Measurements from ENCODE around the gene PLCD3.
"Not testable (repeated sequence)": the region's sequence is repeated elsewhere in the genome, so short reads cannot be mapped to it uniquely, and the experiment has no call there.

Gene PLCD3

DNA sequence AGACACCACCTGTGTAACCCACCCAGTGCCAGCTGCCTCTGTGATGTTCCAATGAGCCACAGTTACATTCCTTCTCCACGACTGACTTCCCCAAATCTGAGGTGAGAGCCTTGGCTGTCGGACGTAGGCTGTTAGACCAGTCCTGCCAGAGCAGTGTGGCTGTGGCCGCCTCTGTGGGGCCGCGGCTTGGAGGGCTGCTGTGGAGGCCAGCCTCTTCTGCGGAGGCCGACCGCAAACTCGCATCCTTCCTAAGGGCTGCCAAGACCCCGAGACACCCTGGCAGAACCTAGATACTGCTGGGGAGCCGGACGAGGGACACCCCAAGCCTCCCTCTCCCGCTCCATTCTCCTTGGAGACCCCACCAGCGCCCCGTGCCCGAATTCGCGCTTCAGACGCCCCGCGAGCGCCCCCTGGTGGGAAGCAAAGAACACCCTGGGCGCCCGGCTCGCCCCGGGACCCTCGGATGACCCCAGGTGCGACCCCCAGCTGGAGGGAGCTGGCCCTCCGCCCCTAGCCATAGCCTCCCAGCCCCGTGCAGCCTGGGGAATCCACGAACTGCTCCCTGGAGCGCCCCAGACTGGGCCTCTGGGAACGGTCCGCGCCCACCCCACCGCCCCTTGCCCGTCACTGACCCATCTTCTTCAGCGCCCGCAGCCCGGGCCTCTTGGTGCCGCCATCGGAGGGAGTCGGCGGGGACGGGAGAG is 547 bp downstream of the PLCD3 start:
- peak in 5 of 6 experiments; percentile 24 to 67 (median 47) for DNase-seq

DNA sequence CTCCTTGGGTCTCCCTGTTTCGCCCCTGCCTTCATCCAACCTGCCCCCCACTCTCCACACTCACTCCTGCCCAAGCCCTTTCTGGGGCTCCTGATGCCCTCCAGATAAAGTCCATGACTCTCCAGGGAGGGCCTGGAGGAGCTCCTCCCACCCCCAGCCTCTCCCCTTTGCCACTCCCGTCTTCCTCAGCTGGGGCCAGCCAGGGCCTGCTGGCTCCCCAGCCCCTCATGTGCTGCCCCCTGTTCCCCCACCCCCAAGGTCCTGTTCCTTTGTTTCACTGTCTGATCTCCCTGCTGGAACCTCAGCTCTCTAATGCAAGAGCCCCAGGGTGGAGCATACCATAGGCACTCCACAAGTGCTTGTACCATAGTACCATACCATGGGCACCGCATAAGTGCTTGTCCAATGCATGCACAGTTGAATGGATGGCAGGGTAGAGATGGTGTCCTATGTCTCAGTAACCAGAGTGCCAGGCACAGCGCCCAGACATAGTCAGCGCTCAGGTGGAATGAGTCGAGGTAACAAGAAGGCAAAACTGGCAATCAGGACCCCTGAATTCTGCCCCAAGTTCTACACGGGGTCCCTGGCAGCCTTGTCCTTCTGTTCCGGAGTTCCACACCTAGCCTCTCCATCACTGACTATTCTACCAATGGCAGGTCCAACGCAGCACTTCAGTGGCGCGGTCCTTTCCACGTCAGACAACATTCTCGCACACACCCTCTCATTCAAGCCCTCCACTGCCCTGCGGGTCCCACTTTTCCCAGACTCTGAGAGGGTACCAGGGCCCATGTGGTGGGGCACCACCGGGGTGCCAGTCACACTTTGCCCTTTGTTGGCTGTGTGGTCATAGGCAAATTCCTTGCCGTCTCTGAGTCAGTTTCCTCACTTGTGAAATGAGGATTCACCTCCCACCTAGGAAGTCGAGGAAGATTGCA is 1.4 kb downstream of the PLCD3 start:
- DNase-seq = no peak

DNA sequence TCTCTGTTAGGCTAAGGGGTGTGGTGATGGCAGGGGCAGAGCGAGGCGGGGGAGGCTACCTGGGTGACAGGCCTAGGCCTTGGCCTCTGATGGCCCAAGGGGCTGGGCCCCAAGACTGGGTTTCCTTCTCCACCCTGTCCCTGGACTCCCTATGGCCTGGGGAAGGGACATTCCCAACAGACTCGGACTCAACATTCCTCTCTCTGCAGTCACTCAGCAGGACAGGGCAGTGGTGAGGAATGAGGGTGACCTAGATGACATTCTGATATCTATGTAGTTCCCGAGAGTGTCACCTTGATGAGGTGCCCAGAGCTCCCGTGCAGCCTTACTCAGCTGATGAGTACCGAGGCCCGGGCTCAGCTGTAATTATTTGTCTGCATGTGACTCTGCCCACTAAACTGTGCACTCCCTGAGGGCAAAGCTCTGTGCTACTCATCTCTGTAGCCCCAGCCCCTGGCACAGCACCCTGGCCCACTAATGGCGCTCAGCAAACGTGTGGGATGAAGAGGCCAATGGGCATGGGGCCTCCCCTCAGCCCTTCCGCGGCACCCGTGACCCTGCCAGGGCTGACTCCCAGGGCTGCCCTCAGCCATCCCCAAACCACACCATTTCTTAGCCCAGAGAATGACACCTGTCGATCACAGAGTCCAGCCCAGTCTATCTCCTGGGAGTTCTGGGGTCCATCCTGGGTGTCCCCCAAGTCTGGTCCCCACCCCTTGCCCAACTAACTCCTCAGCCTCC is 2.2 kb downstream of the PLCD3 start:
- no peak for DNase-seq

DNA sequence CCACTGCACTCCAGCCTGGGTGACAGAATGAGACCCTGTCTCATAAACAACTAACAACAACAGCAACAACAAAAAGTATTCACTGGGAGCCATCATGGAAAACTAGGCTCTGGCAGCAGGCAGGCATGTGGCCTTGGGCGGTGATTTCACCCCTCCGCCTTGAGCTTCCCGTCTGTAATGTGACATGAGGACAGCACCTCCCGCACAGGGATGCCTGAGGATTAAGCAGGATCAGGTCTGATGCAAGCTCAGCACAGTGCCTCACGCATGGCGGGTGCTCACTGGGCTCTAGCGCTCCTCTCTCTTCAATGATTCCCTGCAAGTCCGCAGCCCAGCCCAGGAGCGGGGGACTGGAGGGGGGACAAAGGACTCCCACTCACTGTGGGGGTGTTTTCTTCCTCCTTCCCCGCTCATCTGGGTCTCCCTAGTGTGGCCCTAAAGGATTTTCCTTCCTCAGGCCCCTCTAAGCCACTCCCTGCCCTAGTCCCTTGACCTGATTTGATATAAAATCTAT is 2.8 kb downstream of the PLCD3 start:
- no peak for DNase-seq

DNA sequence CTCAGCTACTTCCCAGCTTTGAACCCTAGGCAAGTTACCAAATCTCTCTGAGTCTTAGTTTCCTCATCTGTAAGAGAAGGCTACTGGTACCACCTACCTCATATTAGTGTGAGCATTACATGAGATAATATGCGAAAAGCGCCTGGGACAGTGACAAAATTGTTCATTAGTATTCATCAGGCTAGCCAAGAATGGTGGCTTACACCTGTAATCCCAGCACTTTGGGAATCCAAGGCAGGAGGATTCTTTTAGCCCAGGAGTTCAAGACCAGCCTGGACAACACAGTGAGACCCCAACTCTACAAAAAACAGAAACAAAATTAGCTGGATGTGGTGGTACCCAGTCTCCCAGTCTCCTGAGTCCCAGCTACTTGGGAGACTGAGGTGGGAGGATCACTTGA is 3.3 kb downstream of the PLCD3 start:
- DNase-seq = no peak

DNA sequence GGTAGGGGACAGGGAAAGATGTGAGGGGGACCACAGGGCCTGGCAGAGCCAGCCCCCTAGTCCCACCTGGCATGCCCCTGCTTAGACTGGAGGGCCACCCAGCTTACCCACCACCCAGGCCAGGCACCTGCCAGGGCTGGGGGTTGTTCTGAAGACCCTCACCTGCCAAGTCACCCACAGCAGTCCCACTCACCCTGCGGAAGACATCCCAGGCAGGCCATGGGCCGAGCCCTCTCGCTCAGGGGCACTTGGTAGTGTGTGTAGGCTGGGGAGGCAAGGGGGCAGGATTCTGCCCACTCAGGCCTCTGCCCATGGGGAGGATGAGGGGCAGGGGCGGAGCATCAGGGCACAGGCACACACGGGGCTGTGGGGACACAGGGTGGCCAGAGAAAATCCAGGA is 4.0 kb downstream of the PLCD3 start:
- DNase-seq = no peak

DNA sequence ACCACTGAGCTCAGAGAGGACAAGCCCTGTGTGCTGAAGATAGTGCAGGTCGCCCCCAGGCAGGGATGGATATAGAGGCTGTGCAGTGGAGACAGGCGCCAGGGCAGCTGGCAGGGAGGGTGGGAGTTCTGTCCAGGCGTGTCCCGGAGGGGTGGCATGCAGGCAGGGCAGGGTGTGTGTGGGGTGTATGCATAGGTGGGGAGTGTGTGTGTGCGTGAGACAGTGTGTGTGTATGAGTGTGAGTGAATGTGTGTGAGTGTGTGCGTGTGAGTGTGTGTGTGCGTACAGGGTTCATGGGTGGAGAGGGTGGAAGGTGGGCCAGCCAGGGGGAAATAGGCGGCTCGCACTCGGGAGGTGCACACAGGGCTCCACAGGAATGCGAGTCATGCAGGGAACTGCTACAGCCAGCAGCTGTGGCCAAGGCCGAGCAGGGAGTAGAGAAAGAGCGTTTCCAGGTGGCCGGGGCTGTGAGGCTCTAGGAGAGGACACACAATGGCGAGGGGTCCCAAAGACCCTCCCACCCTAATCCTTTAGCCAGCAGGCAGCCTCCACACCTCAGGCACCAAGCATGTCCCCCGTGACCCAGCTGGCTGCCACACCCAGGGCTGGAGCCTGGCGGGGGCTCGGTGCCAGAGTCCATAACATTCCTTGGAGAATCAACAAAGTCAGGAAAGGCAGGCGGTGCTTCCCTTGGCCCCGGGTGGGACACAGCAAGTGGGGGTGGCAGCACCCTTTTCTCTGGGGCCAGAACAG is 4.6 kb downstream of the PLCD3 start:
- DNase-seq = no peak

DNA sequence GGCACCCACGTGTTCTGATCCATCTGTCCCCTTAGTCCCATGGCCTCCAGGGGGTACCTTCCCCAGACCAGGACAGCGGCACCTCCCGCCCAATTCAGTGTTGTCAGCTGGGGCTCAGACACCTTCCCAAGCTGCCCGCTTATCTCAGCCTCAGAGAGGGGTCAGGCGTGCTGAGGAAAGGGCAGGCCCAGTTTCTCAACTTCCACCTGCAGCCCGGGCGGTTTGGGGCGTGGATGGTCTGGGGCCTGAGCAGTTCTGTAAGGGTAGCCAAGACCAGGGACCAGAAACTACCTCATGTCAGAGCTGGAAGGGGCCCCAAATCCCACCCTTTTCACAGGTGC is 5.1 kb downstream of the PLCD3 start:
- no peak for DNase-seq

DNA sequence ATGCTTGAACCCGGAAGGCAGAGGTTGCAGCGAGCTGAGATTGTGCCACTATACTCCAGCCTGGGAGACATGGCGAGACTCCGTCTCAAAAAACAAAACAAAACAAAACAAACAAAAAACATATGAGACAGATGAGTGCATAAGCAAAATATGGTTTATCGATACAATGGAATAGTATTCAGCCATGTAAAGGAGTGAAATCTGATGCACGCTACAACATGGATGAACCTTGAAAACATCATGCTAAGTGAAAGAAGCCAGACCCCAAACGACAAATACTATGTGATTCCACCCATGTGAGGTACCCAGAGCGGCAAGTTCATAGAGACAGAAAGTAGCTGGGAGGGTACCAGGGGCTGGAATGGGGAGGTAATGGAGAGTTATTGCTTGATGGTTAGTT is 6.8 kb downstream of the PLCD3 start:
- DNase-seq = no peak

DNA sequence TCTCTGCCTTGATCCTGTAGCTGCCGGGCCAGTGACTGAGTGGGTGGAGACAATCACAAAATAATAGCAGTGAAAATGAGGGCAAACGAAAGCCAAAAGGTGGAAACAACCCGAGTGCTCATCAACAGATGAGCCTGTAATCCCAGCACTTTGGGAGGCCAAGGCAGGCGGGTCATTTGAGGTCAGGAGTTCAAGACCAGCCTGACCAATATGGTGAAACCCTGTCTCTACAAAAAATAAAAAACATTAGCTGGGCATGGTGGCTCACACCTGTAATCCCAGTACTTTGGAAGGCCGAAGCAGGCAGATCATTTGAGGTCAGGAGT is 7.6 kb downstream of the PLCD3 start:
- not testable (repeated sequence) for DNase-seq

DNA sequence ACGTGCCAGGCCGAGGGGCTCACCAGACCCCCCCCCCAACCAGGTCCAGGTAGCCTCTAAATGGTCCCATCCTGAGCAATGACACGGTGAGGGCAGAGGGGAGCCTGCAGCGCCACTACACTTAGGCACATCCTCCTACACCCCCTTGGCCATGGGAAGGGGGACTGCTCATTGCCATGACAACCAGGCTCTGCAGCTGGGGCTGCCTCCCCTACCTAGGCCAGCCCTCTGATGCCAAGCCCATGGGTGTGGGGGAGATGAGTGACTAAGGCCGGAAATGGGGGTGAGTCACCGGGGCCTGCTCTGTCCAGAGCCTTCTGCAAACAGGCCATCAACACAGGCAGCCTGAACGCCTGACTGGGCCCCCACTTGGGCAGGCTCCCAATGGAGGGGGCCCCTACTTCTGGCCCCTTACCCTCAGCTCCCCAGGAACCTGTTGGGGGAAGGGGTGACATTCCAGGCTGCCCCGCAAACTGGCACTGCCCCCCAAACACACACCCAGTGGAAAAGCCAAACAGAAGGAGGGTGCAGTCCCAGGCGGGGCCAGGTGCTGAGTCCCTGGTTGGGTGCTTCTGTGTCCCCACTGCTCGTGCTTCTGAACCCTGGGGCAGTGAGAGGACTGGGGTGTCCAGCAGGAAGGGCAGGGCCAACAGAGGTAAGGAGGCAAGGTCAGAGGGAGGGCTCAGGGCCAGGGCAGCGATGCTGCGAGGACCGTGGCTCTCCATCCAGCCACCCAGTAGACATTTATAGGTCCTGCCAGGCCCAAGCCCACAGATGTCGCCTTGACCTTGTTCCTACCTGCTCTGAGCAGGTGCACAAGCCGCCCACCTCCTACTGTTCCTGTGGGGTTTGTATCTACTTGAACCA is 8.2 kb downstream of the PLCD3 start:
- DNase-seq = no peak

DNA sequence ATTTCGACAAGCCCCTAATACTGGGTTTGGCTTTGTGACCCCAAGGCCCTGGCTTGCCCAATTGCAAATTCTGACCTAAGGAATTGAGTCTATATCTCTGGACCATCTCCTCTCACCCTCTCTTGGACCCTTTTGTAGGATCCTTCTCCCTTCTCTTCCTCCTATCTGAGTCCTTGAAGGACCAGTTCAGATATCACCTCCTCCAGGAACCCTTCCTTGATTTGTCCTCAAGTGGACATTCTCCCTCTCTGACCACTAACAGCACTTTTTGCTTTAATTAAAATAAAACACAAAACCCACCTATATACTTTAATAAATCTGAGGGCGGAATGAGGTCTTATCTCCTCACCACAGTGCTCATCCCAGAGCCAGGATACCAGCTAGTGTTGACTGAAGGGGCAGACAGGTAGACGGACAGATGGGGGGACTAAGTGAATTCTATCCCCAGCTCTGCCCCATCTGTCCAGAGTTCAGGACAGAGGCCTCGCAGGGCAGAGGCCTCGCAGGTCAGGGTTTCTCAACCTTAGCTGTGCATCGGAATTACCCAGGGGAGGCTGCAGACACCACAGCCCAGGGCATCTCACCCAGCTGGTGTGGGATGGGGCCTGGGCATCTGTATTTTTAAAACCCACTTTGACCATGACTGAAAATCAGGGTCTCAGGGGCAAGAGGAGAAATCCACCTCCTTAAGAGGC is 9.1 kb downstream of the PLCD3 start:
- no peak for DNase-seq

DNA sequence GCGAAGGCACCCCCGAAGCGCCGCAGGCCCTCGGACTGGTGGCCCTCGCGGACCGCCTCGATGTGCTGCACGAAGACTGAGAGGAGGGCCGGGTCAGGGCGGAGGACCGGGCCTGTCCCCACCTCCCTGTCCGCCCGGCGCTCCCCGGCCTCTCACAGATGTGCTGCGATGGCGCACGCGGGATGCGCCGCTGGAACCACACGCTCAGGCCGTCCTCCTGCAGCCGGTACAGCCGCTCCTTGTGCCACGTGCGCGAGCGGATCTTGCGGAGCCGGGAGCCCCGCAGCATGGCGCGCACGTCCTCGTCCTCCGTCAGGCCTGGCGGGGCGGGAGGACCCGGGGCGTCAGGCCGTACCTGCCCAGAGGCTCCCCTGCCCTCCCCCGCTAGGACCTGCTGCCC is 11.3 kb downstream of the PLCD3 start:
- no peak for DNase-seq

DNA sequence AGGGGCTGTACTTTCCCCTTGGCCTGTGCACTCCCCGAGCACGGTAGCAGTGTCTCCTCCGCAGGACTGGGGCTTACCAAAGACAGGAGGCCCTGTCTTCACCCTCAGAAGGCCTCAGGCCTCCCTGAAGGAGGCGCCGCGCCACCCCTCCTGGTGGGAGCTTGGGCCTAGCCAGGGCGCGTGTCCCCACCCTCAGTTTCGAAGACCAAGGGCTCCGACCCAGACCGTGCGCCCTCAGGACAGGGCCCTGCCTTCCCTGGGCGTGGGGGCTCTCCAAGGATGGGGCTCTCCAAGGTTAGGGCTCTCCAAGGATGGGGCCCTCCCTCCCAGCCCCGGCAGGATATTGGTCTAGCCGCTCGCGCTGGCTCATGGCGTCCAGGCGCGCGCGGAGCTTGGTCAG is 11.8 kb downstream of the PLCD3 start:
- DNase-seq = no peak

DNA sequence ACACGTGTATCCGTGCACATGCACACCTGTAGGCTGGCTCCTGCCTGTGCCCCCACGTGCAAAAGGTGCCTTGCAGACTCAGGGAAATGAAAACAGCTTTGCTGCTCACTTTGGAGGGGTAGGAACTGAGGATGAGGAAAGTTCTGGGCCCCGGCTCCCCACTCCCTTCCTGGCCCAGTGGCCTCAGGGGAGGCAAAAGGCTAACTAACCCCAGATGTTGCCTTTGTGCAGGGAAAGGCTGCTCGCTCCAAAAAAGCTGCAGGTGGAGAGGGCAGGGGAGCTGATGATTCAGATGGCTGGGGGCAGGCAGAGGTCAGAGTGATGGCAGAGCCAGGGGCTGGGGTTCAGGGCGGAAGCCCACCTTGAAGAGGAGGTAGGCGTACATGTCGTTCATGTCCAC is 12.4 kb downstream of the PLCD3 start:
- no peak for DNase-seq

DNA sequence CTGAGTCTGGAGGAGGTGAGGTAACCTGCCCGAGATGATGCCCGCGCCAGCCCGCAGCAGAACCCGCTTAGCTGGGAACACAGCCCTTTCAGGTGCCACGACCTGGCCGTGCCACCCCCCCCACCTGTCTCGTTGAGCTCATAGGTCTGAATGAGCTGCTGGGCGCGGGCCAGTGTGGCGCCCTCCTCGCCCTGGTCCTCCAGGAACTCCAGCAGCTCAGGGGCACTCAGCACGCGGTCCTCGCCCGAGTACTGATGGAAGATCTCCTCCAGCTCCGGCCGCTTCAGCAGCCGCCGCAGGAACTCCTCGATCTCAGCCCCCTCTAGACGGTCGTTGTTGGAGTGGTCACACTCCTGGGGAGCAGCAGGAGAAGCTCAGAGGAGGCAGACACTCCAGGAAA is 13.6 kb downstream of the PLCD3 start:
- no peak for DNase-seq

DNA sequence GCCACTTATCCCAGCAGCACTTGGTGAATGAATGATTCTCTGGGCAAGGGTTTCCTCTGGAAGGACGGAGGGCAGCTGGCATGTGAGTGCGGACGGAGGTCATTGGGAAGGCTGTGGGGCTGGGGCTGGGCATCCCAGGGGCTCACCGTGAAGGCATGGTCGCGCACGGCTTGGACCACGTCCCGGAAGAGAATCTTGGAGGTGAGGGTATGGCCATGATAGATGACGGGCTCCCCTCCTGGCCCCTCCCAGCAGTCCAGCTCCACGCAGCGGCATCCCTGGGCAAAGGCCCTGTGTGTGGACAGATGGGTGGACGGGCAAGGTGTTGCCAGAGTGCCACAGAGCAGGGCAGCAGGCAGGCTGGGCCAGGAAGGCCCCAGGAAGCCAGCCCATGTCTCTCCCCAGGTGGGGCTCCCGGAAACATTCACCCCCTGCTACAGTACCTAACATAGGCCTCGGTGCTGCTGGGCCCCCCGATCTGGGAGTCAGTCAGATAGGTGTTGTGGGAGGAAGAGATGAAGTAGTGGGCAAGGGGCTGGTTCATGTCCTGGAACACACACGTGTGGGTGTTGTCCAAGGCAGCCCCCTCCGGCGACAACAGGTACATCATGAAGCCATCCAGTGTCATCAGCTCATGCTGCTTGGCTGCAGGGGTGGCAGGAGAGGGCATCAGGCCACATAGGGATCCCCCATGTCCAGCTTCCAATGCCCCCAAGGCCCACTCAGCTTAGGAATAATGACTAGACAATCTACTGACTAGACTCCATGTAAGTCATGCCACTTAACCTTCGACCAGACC is 14.3 kb downstream of the PLCD3 start:
- DNase-seq = no peak

DNA sequence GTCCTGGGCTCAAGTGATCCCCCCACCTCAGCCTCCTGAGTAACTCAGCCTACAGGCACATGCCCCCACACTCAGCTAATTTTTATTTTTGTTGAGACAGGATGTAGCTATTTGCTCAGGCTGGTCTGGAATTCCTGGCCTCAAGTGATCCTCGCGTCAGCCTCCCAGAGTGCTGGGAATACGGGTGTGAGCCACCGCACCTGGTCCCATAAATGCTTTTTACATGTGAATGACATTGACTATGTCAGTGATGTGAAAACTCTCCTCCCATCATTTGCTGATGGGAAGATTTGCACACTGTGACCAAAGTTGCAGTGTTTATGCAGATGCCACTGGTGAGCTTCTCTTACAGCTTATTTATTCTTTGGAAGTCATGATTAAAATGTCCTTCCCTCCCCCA is 15.0 kb downstream of the PLCD3 start:
- DNase-seq = no peak

DNA sequence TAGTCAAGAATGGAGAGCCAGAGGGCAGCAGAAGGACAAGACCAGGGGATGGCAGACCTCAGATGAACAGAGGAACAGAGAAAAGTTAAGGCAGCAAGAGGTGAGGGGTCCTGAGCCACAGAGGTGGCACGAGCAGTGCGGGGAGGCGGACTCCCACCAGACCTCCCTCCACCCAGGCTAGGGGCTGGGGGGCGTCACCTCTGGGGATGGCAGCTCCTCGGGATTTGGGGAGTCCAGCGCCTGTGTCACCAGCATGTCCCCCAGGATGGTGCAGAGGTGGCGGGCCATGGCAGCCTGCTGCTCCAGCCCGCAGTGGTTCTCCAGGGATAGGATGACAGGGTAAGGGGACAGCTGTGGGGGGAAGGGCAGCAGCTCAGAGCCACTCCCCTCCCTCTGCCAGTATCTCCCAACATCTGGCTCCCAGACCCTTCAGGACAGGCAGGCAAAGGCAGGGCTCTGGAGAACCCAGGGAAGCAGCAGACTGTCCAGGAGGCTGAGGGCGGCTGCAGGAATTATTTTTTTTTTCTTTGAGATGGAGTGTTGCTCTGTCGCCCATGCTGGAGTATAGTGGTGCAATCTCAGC is 15.8 kb downstream of the PLCD3 start:
- DNase-seq = no peak

DNA sequence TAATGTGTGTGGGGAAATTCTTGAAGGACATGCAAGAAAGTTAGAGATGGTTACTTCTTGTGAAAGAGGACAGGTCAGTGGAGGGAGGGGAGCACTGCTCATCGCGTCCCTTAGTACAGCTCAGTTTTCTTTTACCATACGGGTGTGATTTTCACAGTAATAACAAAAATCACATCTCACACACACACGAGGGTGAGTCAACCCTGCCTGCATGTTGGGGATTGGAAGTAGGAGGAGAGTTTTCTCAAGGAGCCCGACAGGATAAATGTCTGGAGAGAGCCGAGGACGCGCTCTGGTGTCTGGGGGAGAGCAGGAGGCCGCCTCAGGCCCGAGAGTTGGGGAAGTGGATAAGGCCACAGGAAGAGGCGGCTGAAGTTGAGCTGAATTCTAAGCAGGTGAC is 16.4 kb downstream of the PLCD3 start:
- DNase-seq = no peak
